HepG2 (cell line): ENCODE data around the gene AUTS2. TPM values are rescaled to one million over a fixed set of nuclear protein-coding genes. Genes with fewer than 3 reads are reported as not detected.

Experiments used
- ATAC-seq: fragments of 200-7000 bp; cut with Tn5 transposase; 3 replicates; pipeline ENCODE4 v1.9.1; 2020; ENCODE audit warnings: mild to moderate bottlenecking, moderate library complexity
- BruUV-seq: library from RNA; stranded (reverse); fragments of 400-500 nt; replicated peaks from 2 replicates; lab custom pipeline; 2021; lab: Mats Ljungman, UMichigan
- CTCF ChIA-PET: fragments of 300-600 bp; formaldehyde crosslinking; extraction: SDS; loops from one replicate; lab custom pipeline; 2021; ENCODE audit warnings: low total read pairs, inconsistent platforms, low intra/inter-chr PET ratio; lab: Yijun Ruan, JAX
- POLR2A ChIA-PET: fragments of 350-600 bp; sonication (Branson Sonifier 250); formaldehyde crosslinking; loops from one replicate; lab custom pipeline; 2020; ENCODE audit warnings: antibody characterized with exemption, inconsistent platforms; lab: Yijun Ruan, JAX
- DNase-seq: peaks from one replicate; pipeline ENCODE4 v3.0.0-alpha.2; 2015; ENCODE audit warnings: low spot score
- FAIRE-seq: peaks from 3 replicates; lab custom pipeline; 2011; peaks lifted over from hg19 to GRCh38; lab: Jason Lieb, UNC
- H2AFZ ChIP-seq: one replicate; pipeline ENCODE4 v1.6.1; 2011; ENCODE audit warnings: low read length, inconsistent platforms
- H3K27ac ChIP-seq: fragments of 300-600 bp; 3 replicates; pipeline ENCODE4 v1.8.0; 2011; ENCODE audit warnings: mixed run types, mild to moderate bottlenecking, mixed read lengths, low read length, inconsistent platforms; ENCODE audit not compliant: insufficient read depth; ENCODE audit errors: extremely low read length
- H3K27me3 ChIP-seq, 2 experiments: fragments of 200-600 bp in 1 of 2; 2 replicates in 1 of 2; 3 replicates in 1 of 2; pipeline versions ENCODE4 v1.6.0 to v1.8.0; 2011; ENCODE audit warnings: low read length in 2 of 2, mild to moderate bottlenecking in 2 of 2, moderate library complexity in 2 of 2, inconsistent platforms in 1 of 2; ENCODE audit not compliant: insufficient read depth in 2 of 2, control insufficient read depth in 1 of 2
- H3K36me3 ChIP-seq, 2 experiments: fragments of 200-600 bp in 1 of 2; replicated peaks in 1 of 2; 2 replicates in 1 of 2; 3 replicates in 1 of 2; pipeline versions ENCODE4 v1.5.1 to v1.8.0; 2011; ENCODE audit warnings: low read length in 2 of 2, inconsistent platforms in 1 of 2; ENCODE audit not compliant: insufficient read depth in 2 of 2, control insufficient read depth in 1 of 2
- H3K4me1 ChIP-seq: 2 replicates; pipeline ENCODE4 v1.5.1; 2012; ENCODE audit warnings: low read length, inconsistent platforms; ENCODE audit not compliant: insufficient read depth
- H3K4me2 ChIP-seq: 2 replicates; pipeline ENCODE4 v1.6.0; 2011; ENCODE audit warnings: low read depth, low read length, inconsistent platforms
- H3K4me3 ChIP-seq, 3 experiments: fragments of 200-600 bp in 1 of 3; sonication (generic), shearing (Covaris generic) in 1 of 3; replicated peaks in 1 of 3; 2 replicates each; pipeline ENCODE4 v1.5.1; 2011 to 2016; ENCODE audit warnings: low read length in 3 of 3, inconsistent platforms in 2 of 3, low read depth in 2 of 3, mild to moderate bottlenecking in 2 of 3, control low read depth in 1 of 3, mixed read lengths in 1 of 3; ENCODE audit not compliant: insufficient read depth in 1 of 3
- H3K79me2 ChIP-seq: one replicate; pipeline ENCODE4 v1.6.1; 2011; ENCODE audit warnings: low read length, inconsistent platforms; ENCODE audit not compliant: insufficient read depth
- H3K9ac ChIP-seq: 2 replicates; pipeline ENCODE4 v1.6.0; 2011; ENCODE audit warnings: mild to moderate bottlenecking, low read depth, low read length, inconsistent platforms; ENCODE audit not compliant: insufficient read depth
- H3K9me3 ChIP-seq: 2 replicates; pipeline ENCODE4 v1.5.1; 2012; ENCODE audit warnings: mild to moderate bottlenecking, low read length
- H4K20me1 ChIP-seq: 2 replicates; pipeline ENCODE4 v1.6.0; 2011; ENCODE audit warnings: inconsistent platforms, mild to moderate bottlenecking, low read length, moderate library complexity; ENCODE audit not compliant: insufficient read depth
- IKZF5 ChIP-seq: IDR thresholded peaks from 2 replicates; pipeline ENCODE4 v1.6.1; 2018; ENCODE audit warnings: missing genetic modification reagents, mild to moderate bottlenecking, missing compliant biosample characterization
- ISL2 ChIP-seq: sonication (generic); formaldehyde crosslinking; IDR thresholded peaks from 2 replicates; pipeline ENCODE4 v1.5.0; 2020; ENCODE audit warnings: missing genetic modification reagents
- SMAD9 ChIP-seq: sonication (generic); formaldehyde crosslinking; IDR thresholded peaks from 2 replicates; pipeline ENCODE4 v1.5.1; 2020; ENCODE audit warnings: mild to moderate bottlenecking, missing genetic modification reagents
- SNRNP70 ChIP-seq: fragments of 200-400 bp; formaldehyde crosslinking; IDR thresholded peaks from 2 replicates; pipeline ENCODE4 v1.6.1; 2017; ENCODE audit warnings: mild to moderate bottlenecking, low read depth, low read length, moderate library complexity
- WIZ ChIP-seq: sonication (generic); formaldehyde crosslinking; IDR thresholded peaks from 2 replicates; pipeline ENCODE4 v1.5.1; 2020; ENCODE audit warnings: mild to moderate bottlenecking, missing genetic modification reagents
- ZNF329 ChIP-seq: sonication (generic); formaldehyde crosslinking; IDR thresholded peaks from 2 replicates; pipeline ENCODE4 v1.9.0; 2021; ENCODE audit warnings: low read depth, mild to moderate bottlenecking, missing genetic modification reagents
- ZNF574 ChIP-seq: sonication (generic); formaldehyde crosslinking; IDR thresholded peaks from 2 replicates; pipeline ENCODE4 v1.4.0; 2020; ENCODE audit warnings: missing genetic modification reagents
- ZNF878 ChIP-seq: sonication (generic); formaldehyde crosslinking; IDR thresholded peaks from 2 replicates; pipeline ENCODE4 v1.8.1; 2023; ENCODE audit warnings: mild to moderate bottlenecking, missing genetic modification reagents, moderate library complexity
- WGBS: methylation state at CpG from one replicate; pipeline ENCODE4 v1.1.6; 2017; ENCODE audit warnings: low lambda C conversion rate; 5-methylcytosine and 5-hydroxymethylcytosine counted together
- in situ Hi-C: cut with HindIII; loops from 2 replicates; pipeline ENCODE4 v1.10.0; 2017; ENCODE audit warnings: low pct_unique_long_range_greater_than_20kb; ENCODE audit not compliant: extremely low pct_ligation_motif_present
- intact Hi-C: fragments of 100-400 bp; cut with micrococcal nuclease; formaldehyde crosslinking; loops from one replicate; pipeline ENCODE4 v1.10.0; 2022; ENCODE audit not compliant: unreplicated experiment
- polyA plus RNA-seq, 8 experiments: library from polyadenylated mRNA; depleted of rRNA in 3 of 8; stranded (reverse) in 7 of 8; unstranded in 1 of 8; fragments of >200 nt; fragmentation: Illumina TruSeq in 4 of 8; extraction: Trizol in 4 of 8; gene quantifications; 2 replicates each; pipeline versions ENCODE4 v1.2.1 to v1.2.3, GENCODE V29; 2011 to 2016; ENCODE audit warnings: low read depth in 4 of 8, missing spikeins in 1 of 8, mixed read lengths in 1 of 8; ENCODE audit not compliant: insufficient read depth in 1 of 8
- total RNA-seq, 5 experiments: library from RNA; depleted of rRNA; stranded (reverse); fragments of >200 nt; fragmentation: Illumina TruSeq; extraction: Trizol; gene quantifications; 2 replicates each; pipeline ENCODE4 v1.2.3, GENCODE V29; 2016; ENCODE audit warnings: low read depth in 1 of 5

Gene AUTS2
- total and polyA plus RNA-seq, 2 of the 13 experiments (the other 11 are each of a cell fraction or from before 2014, with no cell fraction given), result 0.38 TPM; not detected in 1

- no peak for TF ChIP-seq ZNF574 (CRISPR knock-in tag)
- no peak for TF ChIP-seq ZNF878 (CRISPR knock-in tag)
- TF ChIP-seq SMAD9 (CRISPR knock-in tag), result no peak
- TF ChIP-seq SNRNP70, result no peak
- TF ChIP-seq, all 625 proteins: peak for 0
Observed at GRCh38 chr7:69858471-69858870, 260.2 kb downstream of the AUTS2 start (continued).

GRCh38 chr7:69859342-69859741, 261.1 kb downstream of the AUTS2 start:
- no peak overlapping the region for H3K4me2 ChIP-seq
- in situ Hi-C loops, result no loop called here
- no peaks in the 10 kb centered on the region for H4K20me1 ChIP-seq
- H3K4me3 ChIP-seq, result no peak overlapping the region
- intact Hi-C loops, result no loop called here
- TF ChIP-seq ISL2 (CRISPR knock-in tag) (no peak), IKZF5 (no peak), WIZ (CRISPR knock-in tag) (no peak), ZNF329 (no peak)
- H3K27me3 ChIP-seq, result no peaks in the 10 kb centered on the region
- no peak for ATAC-seq
- POLR2A ChIA-PET, result no interaction called here
- no peak overlapping the region for H3K9ac ChIP-seq
- DNase-seq, result no peak
- H3K4me1 ChIP-seq, result no peaks in the 10 kb centered on the region
- H2AFZ ChIP-seq, result no peak overlapping the region
- BruUV-seq, result no TSS peak
- H3K79me2 ChIP-seq, result no peaks in the 10 kb centered on the region
- no peak overlapping the region for H3K27ac ChIP-seq
- WGBS, result 0% methylated on average over 1 of the region's 1 CpG
- H3K36me3 ChIP-seq, result no peaks in the 10 kb centered on the region
- no peaks in the 10 kb centered on the region for H3K9me3 ChIP-seq
- CTCF ChIA-PET, result no interaction called here
- FAIRE-seq, result no peak
